Nephron progenitor cell (in vitro differentiated cells): ENCODE data around the gene CNP.

Experiments
- DNase-seq: peaks from one replicate; pipeline ENCODE4 v3.0.0; 2021
- H3K27ac Mint-ChIP-seq: 2 replicates; pipeline ENCODE4 v1.8.0; 2021; ENCODE audit warnings: mild to moderate bottlenecking, moderate library complexity, mixed read lengths
- H3K27me3 Mint-ChIP-seq: 2 replicates; pipeline ENCODE4 v1.8.0; 2021; ENCODE audit warnings: mild to moderate bottlenecking, low read depth, mixed read lengths; ENCODE audit not compliant: poor library complexity
- H3K36me3 Mint-ChIP-seq: 2 replicates; pipeline ENCODE4 v1.8.0; 2021; ENCODE audit warnings: low read depth, mixed read lengths
- H3K4me1 Mint-ChIP-seq: 2 replicates; pipeline ENCODE4 v1.8.0; 2021; ENCODE audit warnings: mixed read lengths
- H3K4me3 Mint-ChIP-seq: 2 replicates; pipeline ENCODE4 v1.8.0; 2021; ENCODE audit warnings: mild to moderate bottlenecking, moderate library complexity, mixed read lengths
- H3K9me3 Mint-ChIP-seq: 2 replicates; pipeline ENCODE4 v1.8.0; 2021; ENCODE audit warnings: mild to moderate bottlenecking, moderate library complexity, mixed read lengths
- CTCF ChIP-seq: fragments of 200-600 bp; sonication (generic); IDR thresholded peaks from 2 replicates; pipeline ENCODE4 v1.5.0; 2021; ENCODE audit warnings: antibody characterized with exemption

CNP gene

DNA sequence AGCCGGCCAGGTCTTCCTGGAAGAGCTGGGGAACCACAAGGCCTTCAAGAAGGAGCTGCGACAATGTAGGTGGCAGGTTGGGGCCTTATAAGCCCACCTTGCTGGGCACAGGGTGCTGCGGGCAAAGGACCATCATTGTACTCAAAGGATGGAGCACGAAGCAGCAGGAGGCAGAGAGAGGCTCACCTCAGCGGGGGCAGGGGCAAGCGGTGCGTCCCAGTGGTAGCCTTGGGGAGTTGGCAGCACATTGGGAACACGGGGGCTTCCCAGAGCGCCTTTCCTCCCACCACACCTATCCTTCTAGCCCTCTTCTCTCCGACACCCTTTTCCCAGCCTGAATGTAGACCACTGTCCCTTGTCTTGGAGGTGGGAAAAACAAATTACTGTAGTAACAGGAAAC is 2.1 kb downstream of the CNP start:
- peak overlapping the region; percentile 70 for H3K4me3 Mint-ChIP-seq
- DNase-seq: no peak
- no peak for TF ChIP-seq CTCF
- H3K4me1 Mint-ChIP-seq: peaks cover 40% of the 10 kb centered on the region
- H3K27ac Mint-ChIP-seq: peak overlapping the region; percentile 15
- peaks cover 46% of the 10 kb centered on the region for H3K36me3 Mint-ChIP-seq
- peaks cover 3% of the 10 kb centered on the region for H3K27me3 Mint-ChIP-seq
- H3K9me3 Mint-ChIP-seq: no peaks in the 10 kb centered on the region

DNA sequence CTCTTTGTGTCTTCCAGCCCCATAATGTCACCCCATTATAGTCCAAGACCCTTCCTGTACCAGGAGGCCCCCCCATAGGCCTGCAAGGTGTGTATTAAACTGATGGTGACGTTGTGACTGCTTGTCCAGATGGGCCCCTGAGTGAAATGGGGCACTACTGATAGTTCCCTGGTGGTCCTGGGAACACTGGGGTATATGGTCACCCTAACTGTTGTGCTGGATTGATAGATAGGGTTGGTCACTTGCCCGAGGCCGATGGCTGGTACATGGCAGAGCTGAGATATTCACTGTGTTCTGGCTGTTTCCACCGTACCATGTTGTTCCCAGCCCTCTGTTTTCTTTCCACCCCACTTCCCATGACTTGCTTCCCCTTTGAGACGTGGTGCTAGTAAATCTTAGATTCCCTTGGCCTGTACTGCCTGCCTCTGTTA is 4.3 kb downstream of the CNP start:
- H3K4me1 Mint-ChIP-seq: peaks cover 27% of the 10 kb centered on the region
- no peaks in the 10 kb centered on the region for H3K9me3 Mint-ChIP-seq
- H3K4me3 Mint-ChIP-seq: no peak overlapping the region
- H3K27me3 Mint-ChIP-seq: no peaks in the 10 kb centered on the region
- DNase-seq: no peak
- H3K36me3 Mint-ChIP-seq: peaks cover 56% of the 10 kb centered on the region
- peak overlapping the region; percentile 70 for H3K27ac Mint-ChIP-seq
- TF ChIP-seq CTCF: no peak

- H3K9me3 Mint-ChIP-seq: no peaks in the 10 kb centered on the region
- H3K27me3 Mint-ChIP-seq: no peaks in the 10 kb centered on the region
- no peak overlapping the region for H3K4me3 Mint-ChIP-seq
- H3K27ac Mint-ChIP-seq: peak overlapping the region; percentile 90
- no peak for TF ChIP-seq CTCF
- H3K4me1 Mint-ChIP-seq: peaks cover 25% of the 10 kb centered on the region
- H3K36me3 Mint-ChIP-seq: peaks cover 62% of the 10 kb centered on the region
- DNase-seq: no peak
Measured at GRCh38 chr17:41971721-41972523, 5.3 kb downstream of the CNP start.

- Mint-ChIP-seq H3K27me3 (no peaks in the 10 kb centered on the region), H3K4me1 (peaks cover 23% of the 10 kb centered on the region), H3K36me3 (peaks cover 65% of the 10 kb centered on the region), H3K4me3 (no peak overlapping the region), H3K27ac (peak overlapping the region; percentile 90), H3K9me3 (no peaks in the 10 kb centered on the region)
- no peak for TF ChIP-seq CTCF
- DNase-seq: no peak
Measured at GRCh38 chr17:41972571-41973407, 6.2 kb downstream of the CNP start.

DNA sequence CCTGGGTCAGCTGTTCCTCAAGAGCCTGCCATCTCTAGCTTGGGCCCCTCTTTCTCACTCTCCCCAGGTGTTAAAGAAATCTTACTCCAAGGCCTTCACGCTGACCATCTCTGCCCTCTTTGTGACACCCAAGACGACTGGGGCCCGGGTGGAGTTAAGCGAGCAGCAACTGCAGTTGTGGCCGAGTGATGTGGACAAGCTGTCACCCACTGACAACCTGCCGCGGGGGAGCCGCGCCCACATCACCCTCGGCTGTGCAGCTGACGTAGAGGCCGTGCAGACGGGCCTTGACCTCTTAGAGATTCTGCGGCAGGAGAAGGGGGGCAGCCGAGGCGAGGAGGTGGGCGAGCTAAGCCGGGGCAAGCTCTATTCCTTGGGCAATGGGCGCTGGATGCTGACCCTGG is 6.8 kb downstream of the CNP start:
- H3K27ac Mint-ChIP-seq: peak overlapping the region; percentile 90
- H3K36me3 Mint-ChIP-seq: peaks cover 66% of the 10 kb centered on the region
- no peak for DNase-seq
- TF ChIP-seq CTCF: no peak
- peaks cover 18% of the 10 kb centered on the region for H3K4me1 Mint-ChIP-seq
- no peaks in the 10 kb centered on the region for H3K27me3 Mint-ChIP-seq
- H3K4me3 Mint-ChIP-seq: no peak overlapping the region
- no peaks in the 10 kb centered on the region for H3K9me3 Mint-ChIP-seq
